SK-N-SH (cell line): Measurements from ENCODE around the gene FKBP9. TPM values are rescaled to one million over a fixed set of nuclear protein-coding genes. Genes with fewer than 3 reads are reported as not detected.

ENCODE experiments used
- CTCF ChIA-PET: fragments of 300-600, 350-600 bp; formaldehyde crosslinking; extraction: SDS; loops from one replicate; lab custom pipeline; 2021; lab: Yijun Ruan, JAX
- POLR2A ChIA-PET: fragments of 350-600 bp; sonication (Branson Sonifier 250); formaldehyde crosslinking; extraction: SDS; loops from one replicate; lab custom pipeline; 2020; ENCODE audit warnings: antibody characterized with exemption, inconsistent platforms; lab: Yijun Ruan, JAX
- DNase-seq: peaks from one replicate; pipeline ENCODE4 v3.0.0; 2012
- H2AFZ ChIP-seq: fragments of 200-600 bp; sonication (generic); 2 replicates; pipeline ENCODE4 v1.8.1; 2016; ENCODE audit warnings: antibody characterized with exemption, mild to moderate bottlenecking, low read depth
- H3F3A ChIP-seq: fragments of 200-600 bp; sonication (generic); replicated peaks from 2 replicates; pipeline ENCODE3; 2016; ENCODE audit warnings: antibody characterized with exemption, mild to moderate bottlenecking; ENCODE audit not compliant: insufficient read depth
- H3K27ac ChIP-seq, 2 experiments: fragments of 200-500 bp in 1 of 2; fragments of 200-600 bp in 1 of 2; sonication (Bioruptor generic) in 1 of 2; sonication (generic), shearing (Covaris generic) in 1 of 2; 2 replicates each; pipeline versions ENCODE4 v1.5.1 to v1.6.1; 2014 to 2016; ENCODE audit warnings: low read depth in 2 of 2, inconsistent platforms in 1 of 2, low read length in 1 of 2, mild to moderate bottlenecking in 1 of 2, mixed read lengths in 1 of 2
- H3K27me3 ChIP-seq: fragments of 200-600 bp; sonication (generic), shearing (Covaris generic); 2 replicates; pipeline ENCODE4 v1.6.1; 2016; ENCODE audit warnings: mixed run types; ENCODE audit not compliant: insufficient read depth
- H3K36me3 ChIP-seq, 2 experiments: fragments of 200-500 bp in 1 of 2; fragments of 200-600 bp in 1 of 2; sonication (Bioruptor generic) in 1 of 2; sonication (generic) in 1 of 2; replicated peaks in 1 of 2; 2 replicates each; pipeline versions ENCODE3 to v1.5.1; 2014 to 2016; ENCODE audit warnings: low read length in 1 of 2, mild to moderate bottlenecking in 1 of 2; ENCODE audit not compliant: insufficient read depth in 2 of 2, control insufficient read depth in 1 of 2
- H3K4me1 ChIP-seq, 2 experiments: fragments of 200-500 bp in 1 of 2; fragments of 200-600 bp in 1 of 2; sonication (Bioruptor generic) in 1 of 2; sonication (generic), shearing (Covaris generic) in 1 of 2; 2 replicates each; pipeline versions ENCODE4 v1.5.1 to v1.6.1; 2014 to 2016; ENCODE audit warnings: low read depth in 1 of 2, low read length in 1 of 2, mixed run types in 1 of 2; ENCODE audit not compliant: insufficient read depth in 2 of 2, control insufficient read depth in 1 of 2
- H3K4me2 ChIP-seq: fragments of 200-600 bp; sonication (generic), shearing (Covaris generic); 2 replicates; pipeline ENCODE4 v1.6.1; 2017; ENCODE audit warnings: mixed run types
- H3K4me3 ChIP-seq, 2 experiments: fragments of 200-500 bp in 1 of 2; fragments of 200-600 bp in 1 of 2; sonication (Bioruptor generic) in 1 of 2; sonication (generic), shearing (Covaris generic) in 1 of 2; 2 replicates each; pipeline versions ENCODE4 v1.5.1 to v1.8.1; 2014 to 2016; ENCODE audit warnings: low read depth in 2 of 2, inconsistent platforms in 1 of 2, low read length in 1 of 2, mild to moderate bottlenecking in 1 of 2, mixed read lengths in 1 of 2, moderate library complexity in 1 of 2
- H3K79me2 ChIP-seq: fragments of 200-600 bp; sonication (generic); 2 replicates; pipeline ENCODE4 v1.8.1; 2017; ENCODE audit warnings: mild to moderate bottlenecking; ENCODE audit not compliant: insufficient read depth
- H3K9ac ChIP-seq: fragments of 200-600 bp; sonication (generic); 2 replicates; pipeline ENCODE4 v1.6.1; 2017; ENCODE audit warnings: mixed run types
- H3K9me2 ChIP-seq: fragments of 200-600 bp; sonication (generic); 2 replicates; pipeline ENCODE4 v1.6.1; 2017; ENCODE audit warnings: mixed run types
- H3K9me3 ChIP-seq: fragments of 200-600 bp; sonication (generic); 2 replicates; pipeline ENCODE4 v1.6.1; 2017; ENCODE audit warnings: mixed run types, mild to moderate bottlenecking, moderate library complexity
- H4K20me1 ChIP-seq: fragments of 200-600 bp; sonication (generic); 2 replicates; pipeline ENCODE4 v1.6.1; 2017; ENCODE audit warnings: mild to moderate bottlenecking, mixed run types; ENCODE audit not compliant: insufficient read depth
- CHD2 ChIP-seq: fragments of 150-350 bp; IDR thresholded peaks from 2 replicates; pipeline ENCODE4 v1.6.1; 2018; ENCODE audit warnings: low read length; ENCODE audit not compliant: partially characterized antibody
- ELF1 ChIP-seq: IDR thresholded peaks from 2 replicates; pipeline ENCODE4 v1.4.0; 2012
- GABPA ChIP-seq: IDR thresholded peaks from 2 replicates; pipeline ENCODE4 v1.4.0; 2012; ENCODE audit warnings: low read depth, mild to moderate bottlenecking
- RXRA ChIP-seq: IDR thresholded peaks from 2 replicates; pipeline ENCODE4 v1.4.0; 2012; ENCODE audit warnings: low read depth, mild to moderate bottlenecking, borderline replicate concordance
- TCF12 ChIP-seq: IDR thresholded peaks from 2 replicates; pipeline ENCODE4 v1.4.0; 2012
- WGBS: methylation state at CpG from one replicate; pipeline ENCODE4 v1.1.6; 2017; ENCODE audit warnings: low lambda C conversion rate; 5-methylcytosine and 5-hydroxymethylcytosine counted together
- polyA plus RNA-seq, 3 experiments: library from polyadenylated mRNA; depleted of rRNA; stranded (reverse); fragments of >200 nt; gene quantifications; 2 replicates each; pipeline ENCODE4 v1.2.3, GENCODE V29; 2012
- TF ChIP-seq, protein P1 (sequence below): IDR thresholded peaks from 2 replicates; pipeline ENCODE4 v1.4.0; 2012; ENCODE audit warnings: low read depth, borderline replicate concordance
- TF ChIP-seq, protein P2 (sequence below): IDR thresholded peaks from 2 replicates; pipeline ENCODE4 v1.4.0; 2012; ENCODE audit warnings: low read depth
- TF ChIP-seq, protein P3 (sequence below): fragments of 200-600 bp; sonication (generic); IDR thresholded peaks from 2 replicates; pipeline ENCODE4 v1.6.1; 2017; ENCODE audit warnings: antibody characterized with exemption, mild to moderate bottlenecking, moderate library complexity
- TF ChIP-seq, protein P4 (sequence below): IDR thresholded peaks from 2 replicates; pipeline ENCODE4 v1.4.0; 2012; ENCODE audit warnings: low read depth, borderline replicate concordance

FKBP9 gene
- polyA plus RNA-seq, 1 of the 3 experiments (the other 2 are of a cell fraction), result 211 TPM

DNA sequence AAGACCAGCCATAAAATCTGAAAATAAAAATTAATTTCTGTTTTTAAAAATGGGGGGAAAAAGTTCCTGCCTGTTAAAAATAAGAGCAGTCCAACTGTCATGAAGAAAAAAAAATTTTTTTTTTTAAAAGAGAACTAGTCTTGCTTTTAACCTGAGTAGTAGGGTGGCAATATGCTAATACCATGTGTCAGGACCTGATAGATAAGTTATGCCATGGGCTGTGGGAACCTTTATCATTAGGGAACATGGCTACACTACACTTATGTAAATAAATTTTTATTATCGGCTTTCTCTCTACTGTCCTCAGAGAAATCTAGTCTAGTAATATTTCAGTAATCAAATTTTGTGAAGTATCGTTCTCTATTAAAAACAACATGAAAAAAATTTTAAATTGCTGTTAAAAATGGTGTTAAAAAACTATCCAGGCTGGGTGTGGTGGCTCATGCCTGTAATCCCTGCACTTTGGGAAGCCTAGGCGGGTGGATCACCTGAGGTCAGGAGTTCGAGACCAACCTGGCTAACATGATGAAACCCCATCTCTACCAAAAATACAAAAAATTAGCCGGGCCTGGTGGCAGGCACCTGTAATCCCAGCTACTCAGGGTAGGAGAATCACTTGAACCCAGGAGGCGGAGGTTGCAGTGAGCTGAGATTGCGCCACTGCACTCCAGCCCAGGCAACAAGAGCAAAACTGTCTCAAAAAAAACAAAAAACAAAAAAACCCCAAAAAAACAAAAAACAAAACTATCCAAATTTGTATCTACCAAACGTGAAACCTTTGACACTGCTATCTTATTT, 84.6 kb downstream of the FKBP9 start:
- no peak for DNase-seq
- no peak overlapping the region for H3K4me2 ChIP-seq
- peaks cover 12% of the 10 kb centered on the region for H3F3A ChIP-seq
- H3K9ac ChIP-seq, result no peak overlapping the region
- WGBS, result 96% methylated on average over 8 of the region's 8 CpGs
- no peaks in the 10 kb centered on the region for H3K9me3 ChIP-seq
- no peak overlapping the region for H3K27ac ChIP-seq
- H3K27me3 ChIP-seq, result no peaks in the 10 kb centered on the region
- CTCF ChIA-PET, result interaction anchor here (1.7 to 1.9 kb wide), 2 partner anchors 67 to 99 kb away, joined by 6 read pairs; partner anchors contain the start of gene RP9
- no peaks in the 10 kb centered on the region for H3K9me2 ChIP-seq
- no peaks in the 10 kb centered on the region for H4K20me1 ChIP-seq
- H3K4me3 ChIP-seq, result no peak overlapping the region
- H2AFZ ChIP-seq, result no peak overlapping the region
- TF ChIP-seq, protein P1, sequence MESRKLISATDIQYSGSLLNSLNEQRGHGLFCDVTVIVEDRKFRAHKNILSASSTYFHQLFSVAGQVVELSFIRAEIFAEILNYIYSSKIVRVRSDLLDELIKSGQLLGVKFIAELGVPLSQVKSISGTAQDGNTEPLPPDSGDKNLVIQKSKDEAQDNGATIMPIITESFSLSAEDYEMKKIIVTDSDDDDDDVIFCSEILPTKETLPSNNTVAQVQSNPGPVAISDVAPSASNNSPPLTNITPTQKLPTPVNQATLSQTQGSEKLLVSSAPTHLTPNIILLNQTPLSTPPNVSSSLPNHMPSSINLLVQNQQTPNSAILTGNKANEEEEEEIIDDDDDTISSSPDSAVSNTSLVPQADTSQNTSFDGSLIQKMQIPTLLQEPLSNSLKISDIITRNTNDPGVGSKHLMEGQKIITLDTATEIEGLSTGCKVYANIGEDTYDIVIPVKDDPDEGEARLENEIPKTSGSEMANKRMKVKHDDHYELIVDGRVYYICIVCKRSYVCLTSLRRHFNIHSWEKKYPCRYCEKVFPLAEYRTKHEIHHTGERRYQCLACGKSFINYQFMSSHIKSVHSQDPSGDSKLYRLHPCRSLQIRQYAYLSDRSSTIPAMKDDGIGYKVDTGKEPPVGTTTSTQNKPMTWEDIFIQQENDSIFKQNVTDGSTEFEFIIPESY, result no peak
- TF ChIP-seq TCF12 (no peak), ELF1 (no peak), GABPA (no peak), RXRA (no peak), CHD2 (no peak)
- TF ChIP-seq, protein P2, sequence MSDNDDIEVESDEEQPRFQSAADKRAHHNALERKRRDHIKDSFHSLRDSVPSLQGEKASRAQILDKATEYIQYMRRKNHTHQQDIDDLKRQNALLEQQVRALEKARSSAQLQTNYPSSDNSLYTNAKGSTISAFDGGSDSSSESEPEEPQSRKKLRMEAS, result no peak
- TF ChIP-seq, protein P3, sequence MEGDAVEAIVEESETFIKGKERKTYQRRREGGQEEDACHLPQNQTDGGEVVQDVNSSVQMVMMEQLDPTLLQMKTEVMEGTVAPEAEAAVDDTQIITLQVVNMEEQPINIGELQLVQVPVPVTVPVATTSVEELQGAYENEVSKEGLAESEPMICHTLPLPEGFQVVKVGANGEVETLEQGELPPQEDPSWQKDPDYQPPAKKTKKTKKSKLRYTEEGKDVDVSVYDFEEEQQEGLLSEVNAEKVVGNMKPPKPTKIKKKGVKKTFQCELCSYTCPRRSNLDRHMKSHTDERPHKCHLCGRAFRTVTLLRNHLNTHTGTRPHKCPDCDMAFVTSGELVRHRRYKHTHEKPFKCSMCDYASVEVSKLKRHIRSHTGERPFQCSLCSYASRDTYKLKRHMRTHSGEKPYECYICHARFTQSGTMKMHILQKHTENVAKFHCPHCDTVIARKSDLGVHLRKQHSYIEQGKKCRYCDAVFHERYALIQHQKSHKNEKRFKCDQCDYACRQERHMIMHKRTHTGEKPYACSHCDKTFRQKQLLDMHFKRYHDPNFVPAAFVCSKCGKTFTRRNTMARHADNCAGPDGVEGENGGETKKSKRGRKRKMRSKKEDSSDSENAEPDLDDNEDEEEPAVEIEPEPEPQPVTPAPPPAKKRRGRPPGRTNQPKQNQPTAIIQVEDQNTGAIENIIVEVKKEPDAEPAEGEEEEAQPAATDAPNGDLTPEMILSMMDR, result no peak
- TF ChIP-seq, protein P4, sequence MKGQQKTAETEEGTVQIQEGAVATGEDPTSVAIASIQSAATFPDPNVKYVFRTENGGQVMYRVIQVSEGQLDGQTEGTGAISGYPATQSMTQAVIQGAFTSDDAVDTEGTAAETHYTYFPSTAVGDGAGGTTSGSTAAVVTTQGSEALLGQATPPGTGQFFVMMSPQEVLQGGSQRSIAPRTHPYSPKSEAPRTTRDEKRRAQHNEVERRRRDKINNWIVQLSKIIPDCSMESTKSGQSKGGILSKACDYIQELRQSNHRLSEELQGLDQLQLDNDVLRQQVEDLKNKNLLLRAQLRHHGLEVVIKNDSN, result no peak
- H3K36me3 ChIP-seq, result no peaks in the 10 kb centered on the region
- peaks cover 99% of the 10 kb centered on the region for H3K79me2 ChIP-seq
- peaks cover 14 to 23% of the 10 kb centered on the region in 2 experiments; a peak in 3 of 4 replicates for H3K4me1 ChIP-seq
- POLR2A ChIA-PET, result no interaction called here
